OCI-LY1 (cell line): Measurements from ENCODE around the gene PAX5.

Experiments used
- H2AFZ ChIP-seq: fragments of 200-600 bp; sonication (generic), shearing (Covaris generic); 2 replicates; pipeline ENCODE4 v1.6.0; 2014; ENCODE audit warnings: antibody characterized with exemption, mild to moderate bottlenecking, low read length
- H3F3A ChIP-seq: fragments of 200-600 bp; sonication (generic), shearing (Covaris generic); 2 replicates; pipeline ENCODE4 v1.6.0; 2014; ENCODE audit warnings: mild to moderate bottlenecking, antibody characterized with exemption, low read length, moderate library complexity; ENCODE audit not compliant: insufficient read depth
- H3K27ac ChIP-seq: fragments of 200-600 bp; sonication (generic); 2 replicates; pipeline ENCODE4 v1.5.1; 2014; ENCODE audit warnings: low read length, mixed run types, mild to moderate bottlenecking, low read depth; ENCODE audit not compliant: poor library complexity, severe bottlenecking
- H3K27me3 ChIP-seq: fragments of 200-600 bp; sonication (generic); 2 replicates; pipeline ENCODE4 v1.6.0; 2014; ENCODE audit warnings: antibody characterized with exemption, mild to moderate bottlenecking, low read length, moderate library complexity; ENCODE audit not compliant: insufficient read depth
- H3K36me3 ChIP-seq: fragments of 200-600 bp; sonication (generic); 2 replicates; pipeline ENCODE4 v1.6.1; 2014; ENCODE audit warnings: mild to moderate bottlenecking, antibody characterized with exemption, low read length, moderate library complexity, mixed read lengths; ENCODE audit not compliant: insufficient read depth
- H3K4me1 ChIP-seq: fragments of 200-600 bp; sonication (generic); 2 replicates; pipeline ENCODE4 v1.5.1; 2014; ENCODE audit warnings: mild to moderate bottlenecking, low read length, moderate library complexity; ENCODE audit not compliant: insufficient read depth, severe bottlenecking
- H3K4me2 ChIP-seq: fragments of 200-600 bp; sonication (generic), shearing (Covaris generic); 2 replicates; pipeline ENCODE4 v1.6.1; 2014; ENCODE audit warnings: low read length
- H3K4me3 ChIP-seq: fragments of 200-600 bp; sonication (generic); 2 replicates; pipeline ENCODE4 v1.5.1; 2014; ENCODE audit warnings: low read length, low read depth, mild to moderate bottlenecking, mixed read lengths; ENCODE audit not compliant: poor library complexity, severe bottlenecking
- H3K79me2 ChIP-seq: fragments of 200-600 bp; shearing (Covaris generic); 2 replicates; pipeline ENCODE4 v1.6.1; 2016; ENCODE audit warnings: mixed run types, low read length, mixed read lengths; ENCODE audit not compliant: insufficient read depth
- H3K9ac ChIP-seq: fragments of 200-600 bp; sonication (generic), shearing (Covaris generic); 2 replicates; pipeline ENCODE4 v1.6.1; 2014; ENCODE audit warnings: mild to moderate bottlenecking, low read length, mixed read lengths
- H3K9me2 ChIP-seq: fragments of 200-600 bp; sonication (generic), shearing (Covaris generic); 2 replicates; pipeline ENCODE4 v1.6.1; 2014; ENCODE audit warnings: low read depth, mild to moderate bottlenecking, low read length, mixed read lengths
- H3K9me3 ChIP-seq: fragments of 200-600 bp; shearing (Covaris generic); 2 replicates; pipeline ENCODE4 v1.6.1; 2014; ENCODE audit warnings: low read length, mixed read lengths
- H4K20me1 ChIP-seq: fragments of 200-600 bp; sonication (generic), shearing (Covaris generic); 2 replicates; pipeline ENCODE4 v1.6.0; 2016; ENCODE audit warnings: mild to moderate bottlenecking, low read length; ENCODE audit not compliant: insufficient read depth
- EZH2 ChIP-seq: fragments of 200-600 bp; sonication (generic), shearing (Covaris generic); IDR thresholded peaks from 2 replicates; pipeline ENCODE4 v1.8.0; 2017; ENCODE audit warnings: borderline replicate concordance, mixed run types, mild to moderate bottlenecking, antibody characterized with exemption, low read length, moderate library complexity, mixed read lengths
- TF ChIP-seq, protein P1 (sequence below): fragments of 200-600 bp; sonication (generic), shearing (Covaris generic); IDR thresholded peaks from 2 replicates; pipeline ENCODE4 v1.5.1; 2017; ENCODE audit warnings: mild to moderate bottlenecking, antibody characterized with exemption, low read length, moderate library complexity, mixed read lengths

PAX5 gene

DNA sequence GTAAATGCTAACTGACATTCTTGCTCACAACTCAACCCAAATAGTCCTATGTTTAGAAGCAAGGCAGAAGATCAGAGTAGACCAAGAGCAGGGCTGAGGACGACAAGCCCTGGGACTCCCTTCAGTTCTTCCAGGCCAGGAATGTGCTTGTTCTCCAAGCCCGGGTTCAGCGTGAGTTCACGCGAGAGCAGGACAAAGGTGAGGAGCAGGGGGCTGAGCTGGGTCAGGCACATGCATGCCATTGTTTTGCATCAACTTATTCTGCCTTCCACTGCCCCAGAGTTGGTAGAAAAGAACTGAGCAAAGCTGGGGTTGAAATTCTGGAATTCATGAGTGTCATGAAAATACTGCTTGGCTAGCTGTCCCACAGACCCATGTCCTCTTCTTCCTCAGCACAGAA, 206.5 kb downstream of the PAX5 start:
- no peaks in the 10 kb centered on the region for H3K9me2 ChIP-seq
- TF ChIP-seq, protein P1, sequence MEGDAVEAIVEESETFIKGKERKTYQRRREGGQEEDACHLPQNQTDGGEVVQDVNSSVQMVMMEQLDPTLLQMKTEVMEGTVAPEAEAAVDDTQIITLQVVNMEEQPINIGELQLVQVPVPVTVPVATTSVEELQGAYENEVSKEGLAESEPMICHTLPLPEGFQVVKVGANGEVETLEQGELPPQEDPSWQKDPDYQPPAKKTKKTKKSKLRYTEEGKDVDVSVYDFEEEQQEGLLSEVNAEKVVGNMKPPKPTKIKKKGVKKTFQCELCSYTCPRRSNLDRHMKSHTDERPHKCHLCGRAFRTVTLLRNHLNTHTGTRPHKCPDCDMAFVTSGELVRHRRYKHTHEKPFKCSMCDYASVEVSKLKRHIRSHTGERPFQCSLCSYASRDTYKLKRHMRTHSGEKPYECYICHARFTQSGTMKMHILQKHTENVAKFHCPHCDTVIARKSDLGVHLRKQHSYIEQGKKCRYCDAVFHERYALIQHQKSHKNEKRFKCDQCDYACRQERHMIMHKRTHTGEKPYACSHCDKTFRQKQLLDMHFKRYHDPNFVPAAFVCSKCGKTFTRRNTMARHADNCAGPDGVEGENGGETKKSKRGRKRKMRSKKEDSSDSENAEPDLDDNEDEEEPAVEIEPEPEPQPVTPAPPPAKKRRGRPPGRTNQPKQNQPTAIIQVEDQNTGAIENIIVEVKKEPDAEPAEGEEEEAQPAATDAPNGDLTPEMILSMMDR: no peak
- TF ChIP-seq EZH2: no peak

DNA sequence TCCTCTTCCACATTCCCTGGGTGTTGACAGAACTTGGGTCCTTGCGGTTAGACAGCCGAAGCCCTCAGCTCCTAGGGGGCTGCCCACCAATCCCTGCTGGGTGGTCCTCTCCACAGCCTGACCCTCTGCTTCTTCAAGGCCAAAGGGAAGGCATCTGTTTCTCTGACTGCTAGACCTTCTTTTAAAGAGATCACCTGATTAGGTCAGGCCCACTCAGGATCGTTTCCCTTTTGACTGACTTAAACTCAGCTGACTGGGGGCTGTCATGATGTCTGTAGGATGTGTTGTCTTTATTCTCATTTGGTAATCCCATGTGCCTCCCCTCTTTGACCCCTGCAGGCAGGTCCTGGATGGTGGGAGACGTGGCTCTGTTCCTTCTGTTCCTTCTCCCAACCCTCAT, 207.5 kb downstream of the PAX5 start:
- H3K9ac ChIP-seq: no peak overlapping the region

More for the DNA sequence above, 206.5 kb downstream of the PAX5 start:
- Histone ChIP-seq H3K27ac (no peak overlapping the region), H3K4me2 (no peak overlapping the region), H3K9ac (no peak overlapping the region), H3K4me3 (no peak overlapping the region), H3K36me3 (no peaks in the 10 kb centered on the region), H3K4me1 (peaks cover 6% of the 10 kb centered on the region), H3K27me3 (peaks cover 4% of the 10 kb centered on the region), H2AFZ (no peak overlapping the region), H4K20me1 (no peaks in the 10 kb centered on the region), H3K79me2 (no peaks in the 10 kb centered on the region), H3K9me3 (no peaks in the 10 kb centered on the region), H3F3A (no peaks in the 10 kb centered on the region)

DNA sequence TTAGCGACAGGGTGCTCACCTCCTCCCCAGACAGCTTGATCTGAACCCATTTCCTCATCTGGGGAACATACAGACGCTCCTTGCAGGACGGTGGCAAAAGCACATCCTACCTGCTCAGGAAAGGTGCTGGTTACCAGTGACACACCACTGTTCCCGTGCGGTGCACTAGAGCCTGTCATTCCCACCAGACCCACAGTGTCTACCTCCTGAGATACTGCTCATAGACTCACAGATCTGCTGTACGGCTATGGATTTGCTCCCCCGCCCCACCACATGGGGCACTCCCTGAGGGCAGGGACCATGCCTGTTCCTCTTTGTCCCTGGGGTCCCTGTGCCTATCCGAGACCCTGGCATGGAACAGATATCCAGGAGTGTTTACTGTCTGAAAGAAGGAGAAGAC, 208.9 kb downstream of the PAX5 start:
- H3K36me3 ChIP-seq: no peaks in the 10 kb centered on the region
- H3K9me2 ChIP-seq: no peaks in the 10 kb centered on the region
- H3K9me3 ChIP-seq: no peaks in the 10 kb centered on the region
- no peaks in the 10 kb centered on the region for H3K79me2 ChIP-seq
- no peak for TF ChIP-seq EZH2
- TF ChIP-seq, protein P1: no peak
- H3K9ac ChIP-seq: no peak overlapping the region
- no peak overlapping the region for H2AFZ ChIP-seq
- H4K20me1 ChIP-seq: no peaks in the 10 kb centered on the region
- H3K27ac ChIP-seq: no peak overlapping the region
- H3K4me2 ChIP-seq: no peak overlapping the region
- no peaks in the 10 kb centered on the region for H3F3A ChIP-seq
- no peaks in the 10 kb centered on the region for H3K4me1 ChIP-seq
- H3K4me3 ChIP-seq: no peak overlapping the region
- H3K27me3 ChIP-seq: peaks cover 4% of the 10 kb centered on the region; the same call in 1 of the 2 replicates

More for the DNA sequence above, 207.5 kb downstream of the PAX5 start:
- Histone ChIP-seq H3K9me3 (no peaks in the 10 kb centered on the region), H3K27ac (no peak overlapping the region), H3K4me2 (no peak overlapping the region), H3K4me3 (no peak overlapping the region), H3K4me1 (peaks cover under 1% of the 10 kb centered on the region), H3K27me3 (peaks cover 4% of the 10 kb centered on the region), H3K36me3 (no peaks in the 10 kb centered on the region), H3K9me2 (no peaks in the 10 kb centered on the region), H2AFZ (no peak overlapping the region), H3K79me2 (no peaks in the 10 kb centered on the region), H3F3A (no peaks in the 10 kb centered on the region), H4K20me1 (no peaks in the 10 kb centered on the region)
- TF ChIP-seq, protein P1: no peak
- TF ChIP-seq EZH2: no peak
